Femur (tissue), 1 donor: ENCODE data around the gene EPC1.
"Not testable (repeated sequence)": the region's sequence is repeated elsewhere in the genome, so short reads cannot be mapped to it uniquely, and the experiment has no call there.

Experiments
- DNase-seq: peaks from one replicate; pipeline ENCODE4 v3.0.0-alpha.2; 2017

EPC1 gene

DNA sequence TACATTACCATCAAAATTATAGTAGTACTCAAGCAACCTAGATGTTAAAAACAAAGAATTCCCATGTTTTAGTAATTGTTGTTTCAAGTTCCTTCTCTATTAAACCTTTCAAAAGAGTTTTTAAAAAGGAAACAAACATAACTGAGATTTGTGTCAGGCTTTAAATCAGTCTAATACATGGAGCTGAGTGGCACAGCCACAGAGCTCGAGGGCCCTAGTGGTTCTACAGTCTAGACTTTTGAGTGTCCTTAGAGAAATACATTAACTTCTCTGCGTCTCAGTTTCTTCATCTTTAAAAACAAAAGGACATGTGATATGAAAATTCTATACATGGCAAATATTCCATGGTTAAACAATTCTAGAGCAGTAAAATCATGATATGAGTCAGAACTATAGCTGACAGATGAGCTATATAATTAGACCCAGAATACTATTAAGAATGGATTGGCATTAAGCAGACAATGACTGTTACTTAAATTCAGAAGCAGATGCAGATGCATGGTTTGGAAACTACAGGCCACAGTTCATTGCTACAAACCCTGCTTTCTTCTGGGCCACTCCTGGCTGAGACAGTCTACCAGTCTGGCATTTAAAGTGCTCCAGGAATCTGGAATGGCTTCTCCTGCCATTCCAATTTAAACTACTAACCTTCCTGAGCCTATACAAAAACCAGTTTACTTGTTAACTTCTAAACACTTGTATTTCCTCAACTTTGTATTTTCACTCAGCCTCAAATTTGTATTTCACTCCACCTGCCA is 77.4 kb downstream of the EPC1 start:
- no peak for DNase-seq

DNA sequence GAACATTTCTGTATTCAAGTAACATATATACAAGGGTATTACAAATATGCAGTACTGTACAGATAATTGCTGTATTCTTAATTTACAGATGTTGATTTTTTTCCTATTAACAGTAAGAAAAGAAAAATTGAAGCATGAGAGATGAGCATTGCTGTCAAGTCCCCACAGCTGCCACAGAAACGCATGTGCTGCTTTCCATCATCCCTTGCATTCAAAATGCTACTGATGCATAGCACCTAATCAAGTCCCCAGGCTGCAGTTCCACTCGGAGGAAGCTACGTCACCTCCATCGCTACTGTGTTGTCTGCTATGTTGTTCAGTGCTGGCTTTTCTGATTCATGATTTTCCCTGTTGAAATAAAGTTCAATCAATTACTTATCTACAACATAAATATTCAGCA is 78.2 kb downstream of the EPC1 start:
- no peak for DNase-seq

GRCh38 chr10:32266979-32267378 is 80.0 kb downstream of the EPC1 start:
- DNase-seq: no peak

DNA sequence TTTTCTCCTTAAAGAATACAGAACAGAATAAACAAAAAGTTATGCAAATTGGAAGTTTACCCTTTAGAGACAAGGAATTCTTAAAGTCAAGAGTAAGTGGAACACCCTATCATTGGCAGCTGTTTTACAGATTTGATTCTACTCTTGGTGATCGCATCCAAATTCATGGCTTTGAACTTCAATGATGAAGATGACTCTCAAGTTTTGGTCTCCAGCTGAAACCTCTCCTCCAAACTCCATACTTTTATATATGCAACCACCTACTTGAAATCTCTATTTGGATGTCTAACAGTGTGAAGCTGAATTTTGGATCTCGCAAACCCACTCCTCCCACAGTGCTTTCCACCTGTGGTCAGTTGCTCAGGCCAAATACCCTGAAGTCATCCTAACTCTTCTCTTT is 80.4 kb downstream of the EPC1 start:
- no peak for DNase-seq

DNA sequence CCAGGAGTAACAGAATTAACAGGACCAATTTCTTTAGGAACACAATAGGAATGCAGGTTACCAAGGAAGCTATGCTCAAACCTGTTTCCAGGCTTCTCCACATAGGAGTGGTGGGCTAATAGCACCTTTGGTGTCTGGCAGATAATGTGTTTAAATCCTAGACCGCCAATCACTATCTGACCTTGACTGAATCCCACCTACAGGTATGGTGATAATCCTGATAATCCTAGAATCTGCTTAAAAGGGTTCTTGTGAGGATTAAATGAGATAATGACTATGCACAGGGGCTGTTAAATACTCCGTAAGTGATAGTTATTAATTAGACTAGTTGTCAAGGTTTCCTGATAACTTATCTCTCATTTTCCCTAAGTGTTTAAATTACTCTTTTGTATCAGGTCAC is 81.2 kb downstream of the EPC1 start:
- no peak for DNase-seq

- no peak for DNase-seq
These were observed 83.7 kb downstream of the EPC1 start for GRCh38 chr10:32263300-32263699.

DNA sequence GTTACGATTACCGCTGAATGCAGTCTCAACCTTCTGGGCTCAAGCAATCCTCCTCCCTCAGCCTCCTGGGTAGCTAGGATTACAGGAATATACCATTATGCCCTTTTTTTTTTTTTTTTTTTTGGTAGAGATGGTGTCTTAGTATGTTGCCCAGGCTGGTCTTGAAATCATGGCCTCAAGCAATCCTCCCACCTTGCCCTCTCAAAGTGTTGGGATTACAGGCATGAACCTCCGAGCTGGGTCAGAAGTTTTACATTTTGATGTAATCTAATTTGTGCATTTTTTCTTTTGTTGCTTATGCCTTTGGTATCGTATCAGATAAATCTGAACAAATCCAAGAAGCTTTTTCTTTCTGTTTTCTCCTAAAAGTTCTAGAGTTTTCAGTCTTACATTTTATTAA is 87.4 kb downstream of the EPC1 start:
- DNase-seq: no peak

- DNase-seq: peak; percentile 60
These were observed 90.1 kb downstream of the EPC1 start for GRCh38 chr10:32256613-32257437.

DNA sequence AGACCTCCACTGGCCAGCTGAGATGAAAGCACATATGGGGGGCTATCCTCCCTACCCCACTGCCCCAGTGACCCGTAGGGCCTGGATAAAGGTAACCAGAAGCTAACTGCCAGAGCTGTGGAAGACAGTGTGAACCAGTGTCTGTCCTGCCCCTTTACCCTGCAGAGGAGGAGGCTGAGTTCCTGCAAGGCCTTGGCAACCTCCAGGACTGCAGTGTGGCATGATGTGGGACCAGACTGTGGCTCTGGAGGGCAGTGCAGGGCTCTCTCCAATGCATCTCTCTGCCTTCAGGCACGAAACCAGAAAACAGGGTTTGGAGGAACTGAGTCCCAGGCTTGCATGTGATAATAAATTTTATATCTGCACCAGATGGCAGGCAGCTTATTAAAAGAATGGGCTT is 93.1 kb downstream of the EPC1 start:
- no peak for DNase-seq

- no peak for DNase-seq
These were observed 93.7 kb downstream of the EPC1 start for GRCh38 chr10:32253276-32253675.

- DNase-seq: not testable (repeated sequence)
These were observed 96.5 kb downstream of the EPC1 start for GRCh38 chr10:32250489-32250888.

- no peak for DNase-seq
These were observed 100.3 kb downstream of the EPC1 start for GRCh38 chr10:32246685-32247084.

DNA sequence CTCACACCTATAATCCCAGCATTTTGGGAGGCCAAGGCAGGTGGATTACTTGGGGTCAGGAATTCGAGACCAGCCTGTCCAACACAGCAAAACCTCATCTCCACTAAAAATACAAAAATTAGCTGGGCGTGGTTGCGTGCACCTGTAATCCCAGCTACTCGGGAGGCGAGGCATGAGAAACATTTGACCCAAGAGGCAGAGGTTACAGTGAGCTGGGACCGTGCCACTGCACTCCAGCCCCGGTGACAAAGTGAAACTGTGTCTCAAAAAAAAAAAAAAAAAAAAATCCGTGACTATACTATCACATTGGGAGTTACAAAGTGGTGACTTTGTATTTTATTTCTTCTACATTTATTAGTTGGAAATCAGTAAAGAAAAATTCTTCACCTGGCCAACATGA is 101.2 kb downstream of the EPC1 start:
- no peak for DNase-seq

DNA sequence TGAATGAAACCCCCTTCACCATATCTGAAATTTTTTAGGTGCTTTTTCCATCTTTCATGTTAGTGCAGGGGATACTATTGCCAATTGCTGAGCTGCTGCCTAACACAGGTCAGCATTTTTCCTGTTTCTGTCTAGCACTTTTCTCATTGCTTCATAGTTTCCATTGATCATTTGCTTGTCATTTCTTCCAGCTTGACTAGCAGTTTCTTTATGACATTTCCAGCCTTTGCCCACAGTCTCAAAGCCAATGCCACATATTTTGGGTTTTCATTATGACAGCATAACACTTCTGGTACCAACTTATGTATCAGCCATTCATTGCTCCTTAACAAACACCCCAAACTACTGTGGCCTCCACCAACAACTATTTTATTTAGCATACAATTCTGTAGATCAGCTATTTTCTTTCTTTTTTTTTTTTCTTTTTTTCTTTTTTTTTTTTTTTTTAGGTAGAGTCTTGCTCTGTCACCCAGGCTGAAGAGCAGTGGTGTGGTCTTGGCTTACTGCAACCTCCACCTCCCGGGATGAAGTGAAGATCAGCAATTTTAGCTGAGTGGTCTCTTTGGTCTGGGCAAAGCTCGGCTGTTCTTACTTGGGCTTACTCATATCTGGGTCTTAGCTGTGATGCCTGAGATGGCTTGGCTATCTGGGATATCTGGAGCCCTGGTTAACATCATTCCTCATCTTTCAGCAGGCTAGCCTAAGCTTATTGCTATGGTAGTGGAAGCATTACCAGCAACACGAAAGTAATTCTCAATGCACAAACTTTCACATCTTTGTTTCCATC is 102.3 kb downstream of the EPC1 start:
- DNase-seq: no peak

DNA sequence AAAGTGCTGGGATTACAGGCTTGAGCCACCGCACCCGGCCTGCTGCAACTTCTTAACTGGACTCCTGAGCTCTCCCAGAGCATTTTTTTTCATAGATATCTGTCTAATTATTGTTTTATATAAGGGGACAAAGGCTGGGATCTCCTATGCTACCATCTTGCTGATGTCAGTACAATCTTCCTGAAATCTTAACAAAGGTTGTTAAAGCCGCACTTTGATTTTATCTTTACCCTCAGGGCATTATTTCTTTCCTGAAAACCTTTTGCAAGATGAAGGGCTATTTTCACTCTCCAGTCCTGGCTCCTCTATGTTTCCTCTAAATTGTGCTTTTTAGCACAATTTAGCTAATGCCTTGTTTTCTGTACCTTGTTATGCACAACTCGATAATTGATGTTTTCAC is 102.9 kb downstream of the EPC1 start:
- DNase-seq: no peak

DNA sequence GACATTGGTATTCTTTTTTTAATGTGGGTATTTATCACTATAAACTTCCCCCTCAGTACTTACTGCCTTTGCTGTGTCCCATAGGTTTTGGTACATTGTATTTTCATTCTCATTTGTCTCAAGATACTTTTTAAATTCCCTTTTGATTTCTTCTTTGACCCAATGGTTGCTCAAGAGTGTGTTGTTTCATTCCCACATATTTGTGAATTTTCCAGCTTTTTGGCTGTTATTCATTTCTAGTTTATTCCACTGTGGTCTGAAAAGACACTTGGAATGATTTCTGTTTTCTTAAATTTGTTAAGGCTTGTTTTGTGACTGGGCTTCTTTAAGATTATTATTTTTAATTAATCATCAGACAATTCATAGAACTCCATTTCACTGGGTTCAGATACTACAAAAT is 105.0 kb downstream of the EPC1 start:
- DNase-seq: no peak

DNA sequence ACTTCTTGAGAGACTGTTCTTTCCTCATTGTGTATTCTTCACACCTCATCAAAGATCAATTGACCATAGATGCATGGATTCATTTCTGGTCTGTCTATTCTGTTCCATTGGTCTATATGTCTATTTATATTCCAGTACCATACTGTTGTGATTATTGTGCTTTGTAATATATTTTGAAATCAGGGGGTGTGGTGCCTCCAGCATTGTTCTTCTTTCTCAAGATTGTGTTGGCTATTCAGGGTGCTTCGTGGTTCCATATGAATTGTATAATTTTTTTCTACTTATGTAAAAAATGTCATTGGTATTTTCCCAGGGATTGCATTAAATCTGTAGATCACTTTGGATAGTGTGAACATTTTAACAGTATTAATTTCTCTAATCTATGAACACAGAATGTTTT is 106.5 kb downstream of the EPC1 start:
- no peak for DNase-seq

DNA sequence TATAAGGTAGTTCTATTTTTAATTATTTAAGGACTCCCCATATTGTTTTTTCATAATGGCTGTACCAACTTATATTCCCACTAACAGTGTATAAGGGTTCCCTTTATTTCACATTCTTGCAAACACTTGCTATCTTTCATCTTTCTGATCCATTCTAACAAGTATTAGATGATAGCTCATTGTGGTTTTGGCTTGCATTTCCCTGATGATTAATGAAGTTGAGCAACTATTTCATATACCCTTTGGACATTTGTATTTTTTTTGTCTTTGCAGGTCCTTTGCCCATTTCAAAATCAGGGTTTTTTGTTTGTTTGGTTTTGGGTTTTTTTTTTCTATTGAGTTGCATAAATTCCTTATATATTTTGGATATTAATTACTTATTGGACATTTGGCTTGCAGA is 107.2 kb downstream of the EPC1 start:
- DNase-seq: no peak

- DNase-seq: no peak
These were observed 109.2 kb downstream of the EPC1 start for GRCh38 chr10:32237644-32238345.

DNA sequence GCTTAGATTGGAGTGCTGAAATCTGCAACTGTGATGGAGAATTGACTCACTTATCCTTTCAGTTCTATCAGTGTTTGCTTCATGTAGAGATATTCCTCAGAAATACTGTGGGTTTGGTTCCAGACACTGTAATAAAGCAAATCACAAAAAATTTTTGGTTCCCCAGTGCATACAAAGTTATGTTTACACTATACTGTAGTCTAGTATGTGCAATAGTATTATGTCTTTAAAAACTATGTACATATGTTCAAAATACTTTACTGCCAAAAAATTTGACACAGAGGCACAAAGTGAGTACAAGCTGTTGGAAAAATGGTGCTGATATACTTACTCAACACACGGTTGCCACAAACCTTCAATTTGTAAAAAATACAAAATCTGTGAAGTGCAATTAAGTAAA is 112.5 kb downstream of the EPC1 start:
- DNase-seq: no peak

DNA sequence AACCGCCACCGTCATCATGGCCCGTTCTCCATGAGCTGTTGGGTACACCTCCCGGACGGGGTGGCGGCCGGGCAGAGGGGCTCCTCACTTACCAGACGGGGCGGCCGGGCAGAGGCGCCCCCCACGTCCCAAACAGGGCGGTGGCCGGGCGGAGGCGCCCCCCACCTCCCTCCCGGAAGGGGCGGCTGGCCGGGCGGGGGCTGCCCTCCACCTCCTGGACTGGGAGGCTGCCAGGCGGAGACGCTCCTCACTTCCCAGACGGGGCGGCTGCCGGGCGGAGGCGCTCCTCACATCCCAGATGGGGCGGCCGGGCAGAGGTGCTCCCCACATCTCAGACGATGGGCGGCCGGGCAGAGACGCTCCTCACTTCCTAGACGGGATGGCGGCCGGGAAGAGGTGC is 113.6 kb downstream of the EPC1 start:
- DNase-seq: not testable (repeated sequence)

DNA sequence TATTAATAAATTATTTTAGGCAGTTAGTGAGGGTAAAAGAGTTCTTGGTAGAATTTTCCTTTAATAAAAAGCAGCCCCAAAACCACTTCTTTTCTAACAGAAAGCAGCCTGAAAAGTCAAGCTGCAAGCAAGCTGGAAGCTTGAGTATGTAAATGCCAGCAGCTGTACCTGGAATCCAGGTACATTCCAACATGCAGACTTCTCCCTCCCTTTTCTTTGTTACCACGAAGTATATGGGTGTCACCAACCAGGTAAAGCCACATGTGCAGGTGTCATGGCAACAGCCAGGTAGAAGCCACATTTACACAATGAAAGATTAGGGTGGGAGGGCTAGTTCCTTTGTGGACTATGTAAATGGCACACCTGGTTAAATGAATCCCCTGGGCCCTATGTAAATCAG is 114.6 kb downstream of the EPC1 start:
- DNase-seq: no peak

DNA sequence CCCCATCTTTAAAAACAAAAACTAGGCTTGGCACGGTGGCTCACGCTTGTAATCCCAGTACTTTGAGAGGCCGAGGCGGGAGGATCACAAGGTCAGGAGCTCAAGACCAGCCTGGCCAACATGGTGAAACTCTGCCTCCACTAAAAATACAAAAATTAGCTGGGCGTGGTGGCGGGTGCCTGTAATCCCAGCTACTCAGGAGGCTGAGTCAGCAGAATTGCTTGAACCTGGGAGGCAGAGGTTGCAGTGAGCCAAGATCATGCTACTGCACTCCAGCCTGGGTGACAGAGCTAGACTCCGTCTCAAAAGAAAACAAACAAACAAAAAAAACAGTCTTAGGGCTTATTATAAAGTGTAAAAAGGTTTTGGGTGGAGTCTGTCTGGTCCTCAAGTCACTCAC is 117.2 kb downstream of the EPC1 start:
- DNase-seq: not testable (repeated sequence)
